SK-N-MC (cell line): Measurements from ENCODE around the gene VWA7.
"Not testable (repeated sequence)": the region's sequence is repeated elsewhere in the genome, so short reads cannot be mapped to it uniquely, and the experiment has no call there.

ENCODE experiments used
- DNase-seq: peaks from one replicate; pipeline ENCODE4 v3.0.0-alpha.2; 2011; ENCODE audit warnings: low read depth, low spot score
- H3K27ac ChIP-seq: fragments of 200-600 bp; sonication (generic); 2 replicates; pipeline ENCODE4 v1.5.1; 2016; ENCODE audit warnings: mixed run types
- H3K36me3 ChIP-seq: fragments of 200-600 bp; sonication (generic); 2 replicates; pipeline ENCODE4 v1.6.1; 2017; ENCODE audit warnings: antibody characterized with exemption, low read length, mixed read lengths; ENCODE audit not compliant: insufficient read depth
- H3K4me3 ChIP-seq: fragments of 200-600 bp; sonication (generic); 2 replicates; pipeline ENCODE4 v1.5.1; 2016
- H3K9ac ChIP-seq: fragments of 200-600 bp; sonication (generic); 2 replicates; pipeline ENCODE4 v1.8.0; 2017; ENCODE audit warnings: mixed run types, mixed read lengths; ENCODE audit not compliant: insufficient read length
- H3K9me3 ChIP-seq: fragments of 200-600 bp; sonication (generic); 2 replicates; pipeline ENCODE4 v1.6.1; 2017; ENCODE audit warnings: low read depth, mild to moderate bottlenecking, antibody characterized with exemption, low read length, moderate library complexity, mixed read lengths
- EZH2 ChIP-seq: fragments of 200-600 bp; sonication (generic); IDR thresholded peaks from one replicate; pipeline ENCODE4 v1.6.1; 2017; ENCODE audit warnings: antibody characterized with exemption
- FOXP2 ChIP-seq: optimal IDR thresholded peaks from 2 replicates; pipeline ENCODE3; 2011; ENCODE audit warnings: mild to moderate bottlenecking, moderate library complexity; ENCODE audit not compliant: insufficient read depth; ENCODE audit errors: extremely low read length, control extremely low read depth
- POLR2AphosphoS5 ChIP-seq: IDR thresholded peaks from 2 replicates; pipeline ENCODE4 v1.6.1; 2012; ENCODE audit warnings: mild to moderate bottlenecking, low read depth, low read length, borderline replicate concordance

VWA7 gene, protein sequence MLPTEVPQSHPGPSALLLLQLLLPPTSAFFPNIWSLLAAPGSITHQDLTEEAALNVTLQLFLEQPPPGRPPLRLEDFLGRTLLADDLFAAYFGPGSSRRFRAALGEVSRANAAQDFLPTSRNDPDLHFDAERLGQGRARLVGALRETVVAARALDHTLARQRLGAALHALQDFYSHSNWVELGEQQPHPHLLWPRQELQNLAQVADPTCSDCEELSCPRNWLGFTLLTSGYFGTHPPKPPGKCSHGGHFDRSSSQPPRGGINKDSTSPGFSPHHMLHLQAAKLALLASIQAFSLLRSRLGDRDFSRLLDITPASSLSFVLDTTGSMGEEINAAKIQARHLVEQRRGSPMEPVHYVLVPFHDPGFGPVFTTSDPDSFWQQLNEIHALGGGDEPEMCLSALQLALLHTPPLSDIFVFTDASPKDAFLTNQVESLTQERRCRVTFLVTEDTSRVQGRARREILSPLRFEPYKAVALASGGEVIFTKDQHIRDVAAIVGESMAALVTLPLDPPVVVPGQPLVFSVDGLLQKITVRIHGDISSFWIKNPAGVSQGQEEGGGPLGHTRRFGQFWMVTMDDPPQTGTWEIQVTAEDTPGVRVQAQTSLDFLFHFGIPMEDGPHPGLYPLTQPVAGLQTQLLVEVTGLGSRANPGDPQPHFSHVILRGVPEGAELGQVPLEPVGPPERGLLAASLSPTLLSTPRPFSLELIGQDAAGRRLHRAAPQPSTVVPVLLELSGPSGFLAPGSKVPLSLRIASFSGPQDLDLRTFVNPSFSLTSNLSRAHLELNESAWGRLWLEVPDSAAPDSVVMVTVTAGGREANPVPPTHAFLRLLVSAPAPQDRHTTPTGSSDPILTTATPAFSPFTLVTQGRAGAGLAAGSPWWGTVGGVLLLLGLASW

DNA sequence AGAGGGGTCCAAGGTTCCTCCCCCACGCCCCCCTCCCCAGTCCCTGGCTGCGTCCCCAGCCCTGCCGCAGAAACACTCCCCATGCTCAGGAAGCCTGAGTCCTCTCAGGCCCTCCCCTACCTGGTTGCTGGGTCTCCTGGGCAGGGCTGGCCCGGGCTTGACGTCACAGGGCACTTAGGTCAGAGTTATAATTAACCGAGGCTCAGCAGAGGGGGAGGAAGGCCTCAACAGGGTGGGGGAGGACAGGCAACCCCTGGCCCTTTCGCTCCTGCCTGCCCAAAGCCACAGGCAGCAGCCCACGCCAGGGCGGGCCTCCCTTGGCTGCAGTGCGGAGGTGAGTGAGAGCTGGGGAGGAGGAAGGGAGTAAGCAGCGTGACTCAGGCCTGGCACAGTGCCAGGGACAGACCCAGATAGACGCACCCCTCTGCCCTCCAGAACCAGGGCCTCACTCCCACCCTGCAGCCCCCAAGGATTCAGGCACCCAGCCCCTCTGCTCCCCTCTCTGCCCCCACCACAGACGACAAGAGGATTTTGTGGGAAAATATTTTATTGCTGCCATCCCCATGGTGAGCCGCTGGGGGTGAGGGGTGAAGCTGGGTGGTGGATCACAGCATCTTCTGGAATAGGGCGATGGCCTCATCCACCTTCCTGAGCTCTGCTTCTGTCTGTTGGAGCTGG is at the start of gene VWA7:
TSS of gene VWA7 (minus strand) at position 340 of the 678 bp plus-strand sequence. CDS start 549 bp downstream, outside the sequence.
- Histone ChIP-seq H3K4me3 (no peak within 1 kb of the TSS), H3K9ac (no peak within 1 kb of the TSS), H3K36me3 (peaks cover 44% of the 10 kb centered on the region), H3K9me3 (no peaks in the 10 kb centered on the region), H3K27ac (peak within 1 kb of the TSS; percentile 46)
- TF ChIP-seq EZH2 (no peak), FOXP2 (no peak), POLR2AphosphoS5 (peak; percentile 39)
- no peak for DNase-seq

DNA sequence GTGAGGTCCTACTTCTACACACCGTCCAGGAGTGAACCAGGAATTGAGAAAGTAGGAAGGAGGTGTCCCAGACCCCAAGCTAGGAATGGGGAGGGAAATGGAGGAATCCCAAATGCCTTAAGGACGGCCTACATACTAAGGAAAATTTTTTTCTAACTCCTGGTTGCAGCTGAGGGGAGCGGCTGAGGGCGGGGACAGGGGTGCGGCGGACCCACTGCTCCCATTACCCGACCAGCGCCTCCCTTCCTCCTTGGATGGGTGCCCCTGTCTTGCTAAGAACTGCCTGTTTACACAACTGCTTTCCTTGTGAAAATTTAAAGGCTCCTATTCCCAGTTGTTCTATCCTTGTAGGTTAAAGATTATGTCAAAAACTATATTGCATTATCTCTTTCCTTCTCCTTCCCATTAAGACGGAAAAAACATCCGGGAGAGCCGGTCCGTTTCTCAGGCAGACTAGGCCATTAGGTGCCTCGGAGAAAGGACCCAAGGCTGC is 49.7 kb upstream of the VWA7 start:
- DNase-seq, result no peak
- Histone ChIP-seq H3K9ac (peak overlapping the region; percentile 87), H3K27ac (peak overlapping the region; percentile 98), H3K9me3 (no peaks in the 10 kb centered on the region), H3K4me3 (peak overlapping the region; percentile 88), H3K36me3 (no peaks in the 10 kb centered on the region)
- TF ChIP-seq FOXP2 (no peak), POLR2AphosphoS5 (no peak)

DNA sequence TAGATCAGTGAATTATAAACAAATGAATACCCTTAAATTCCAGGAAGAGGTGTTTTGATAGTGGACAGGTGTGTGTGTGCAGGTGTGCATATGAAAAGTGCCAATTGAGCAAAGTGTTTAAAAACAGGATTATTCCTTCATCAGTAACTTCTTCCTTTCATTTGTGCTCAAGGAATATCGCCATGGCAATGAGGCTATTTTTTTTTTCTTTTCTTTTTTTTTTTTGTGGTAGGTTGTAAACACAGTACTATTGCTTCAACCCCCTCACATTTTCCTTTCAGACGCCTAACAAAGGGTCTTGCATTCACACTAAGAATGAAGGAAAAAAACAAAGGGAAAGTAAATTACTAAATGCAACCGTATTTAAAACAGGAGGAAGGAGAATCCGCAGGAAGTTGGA is 48.4 kb upstream of the VWA7 start:
- H3K4me3 ChIP-seq, result no peak overlapping the region
- H3K9ac ChIP-seq, result no peak overlapping the region
- no peaks in the 10 kb centered on the region for H3K9me3 ChIP-seq
- no peaks in the 10 kb centered on the region for H3K36me3 ChIP-seq
- DNase-seq, result no peak
- no peak overlapping the region for H3K27ac ChIP-seq
- no peak for TF ChIP-seq FOXP2
- no peak for TF ChIP-seq POLR2AphosphoS5
- no peak for TF ChIP-seq EZH2

DNA sequence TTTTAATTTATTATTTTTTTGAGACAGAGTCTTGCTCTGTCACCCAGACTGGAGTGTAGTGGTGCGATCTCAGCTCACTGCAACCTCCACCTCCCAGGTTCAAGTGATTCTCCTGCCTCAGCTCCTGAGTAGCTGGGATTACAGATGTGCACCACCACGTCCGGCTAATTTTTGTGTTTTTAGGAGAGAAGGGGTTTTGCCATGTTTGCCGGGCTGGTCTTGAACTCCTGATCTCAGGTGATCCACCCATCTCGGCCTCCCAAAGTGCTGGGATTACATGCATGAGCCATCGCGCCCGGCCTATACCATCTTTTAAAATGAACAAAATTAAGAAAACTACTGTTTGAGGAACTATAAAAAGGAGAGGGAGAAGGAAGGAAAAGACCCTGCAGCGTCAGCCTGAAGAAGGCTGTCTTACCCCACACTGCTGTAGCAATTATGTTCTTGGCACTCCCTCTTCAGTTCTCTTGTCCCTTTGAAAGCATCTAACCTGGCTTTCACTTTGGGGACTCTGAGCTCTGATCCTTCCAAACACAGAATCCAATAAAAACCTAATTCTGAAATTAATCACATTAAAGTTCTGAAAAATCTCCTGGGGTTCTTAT is 46.6 kb upstream of the VWA7 start:
- H3K4me3 ChIP-seq, H3K9me3 ChIP-seq, DNase-seq, H3K9ac ChIP-seq, H3K36me3 ChIP-seq: not testable (repeated sequence)
- peak overlapping the region; percentile 19; the same call in 1 of the 2 replicates for H3K27ac ChIP-seq

DNA sequence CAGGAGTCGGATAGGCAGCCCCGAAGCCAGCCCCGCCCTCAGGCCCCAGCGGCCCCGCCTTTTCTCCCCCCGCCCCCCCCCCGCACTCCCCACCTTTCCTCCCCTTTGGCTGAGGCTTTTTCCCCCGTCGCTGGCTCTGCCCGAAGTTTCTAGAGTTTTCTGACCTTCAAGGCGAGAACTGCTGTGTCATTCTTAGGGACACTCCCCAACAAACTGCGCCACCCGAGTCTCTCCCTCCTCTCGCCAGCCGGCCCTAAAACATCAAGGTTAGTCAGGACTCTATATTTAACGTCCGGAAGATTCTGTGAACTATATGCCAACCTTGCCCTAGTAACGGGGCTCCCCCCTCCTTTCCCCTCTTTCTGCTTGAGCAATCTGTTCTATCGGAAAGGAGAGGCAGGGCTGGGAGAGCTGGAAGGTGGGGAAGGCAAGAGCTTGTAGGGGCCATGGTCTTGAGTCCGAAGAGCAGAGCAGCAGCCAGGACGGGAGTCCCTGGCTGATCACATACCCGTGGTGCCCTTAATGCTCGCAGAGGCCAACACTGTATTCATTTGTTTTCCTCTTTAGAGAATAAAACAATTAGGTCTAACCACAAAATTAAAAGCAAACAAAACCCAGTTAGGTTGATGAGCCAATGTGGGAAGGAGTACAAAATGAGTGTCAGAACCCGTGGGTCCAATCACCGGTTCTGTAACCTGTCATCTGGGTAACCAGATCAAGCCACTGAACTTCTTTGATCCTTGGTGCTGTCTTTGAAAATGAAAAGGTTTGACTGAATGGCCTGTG is 45.1 kb upstream of the VWA7 start:
- peak overlapping the region; percentile 58 for H3K27ac ChIP-seq
- H3K9me3 ChIP-seq, result no peaks in the 10 kb centered on the region
- TF ChIP-seq POLR2AphosphoS5 (no peak; the same call in 1 of the 2 replicates), FOXP2 (no peak), EZH2 (no peak)
- peak overlapping the region; percentile 52 for H3K9ac ChIP-seq
- no peak for DNase-seq
- peak overlapping the region; percentile 54 for H3K4me3 ChIP-seq
- no peaks in the 10 kb centered on the region for H3K36me3 ChIP-seq

DNA sequence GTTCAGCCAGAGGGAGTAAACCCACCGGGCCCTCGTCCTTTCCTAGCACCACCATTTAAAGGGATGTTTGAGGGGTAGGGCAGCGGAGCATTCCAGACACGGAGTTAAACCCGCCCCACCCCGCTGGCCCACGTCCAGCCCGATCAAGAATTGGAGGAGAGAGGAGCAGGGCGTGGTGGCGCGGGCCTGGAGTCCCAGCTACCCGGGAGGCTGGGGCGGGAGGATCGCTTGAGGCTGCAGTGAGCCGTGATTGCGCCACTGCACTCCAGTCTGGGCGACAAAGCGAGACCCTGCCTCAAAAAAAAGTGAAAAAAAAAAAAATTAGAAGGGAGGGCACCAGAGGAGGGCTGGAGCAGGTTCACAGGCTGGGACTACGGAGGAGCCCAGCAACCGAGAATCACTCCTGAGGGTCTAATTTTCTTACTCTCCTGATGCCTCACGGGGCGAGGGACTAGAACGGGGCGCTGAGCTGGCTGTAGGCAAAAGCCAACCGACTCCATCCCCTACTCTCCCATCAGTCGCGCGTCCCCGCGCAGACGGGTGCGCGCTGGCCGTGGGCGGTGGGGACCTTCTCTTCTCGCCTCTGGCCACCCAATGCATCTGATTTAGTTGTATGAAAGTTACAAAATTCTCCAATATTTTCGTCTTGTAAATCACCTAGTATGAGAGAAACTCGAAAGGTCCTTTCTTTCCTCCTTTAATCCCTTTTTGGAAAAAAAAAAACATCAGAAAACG is 44.3 kb upstream of the VWA7 start:
- peak overlapping the region; percentile 9 for H3K9ac ChIP-seq
- TF ChIP-seq EZH2 (no peak), POLR2AphosphoS5 (no peak), FOXP2 (no peak)
- peak overlapping the region; percentile 29; the same call in 1 of the 2 replicates for H3K27ac ChIP-seq
- DNase-seq, result no peak
- peak overlapping the region; percentile 54 for H3K4me3 ChIP-seq
- no peaks in the 10 kb centered on the region for H3K36me3 ChIP-seq
- H3K9me3 ChIP-seq, result no peaks in the 10 kb centered on the region

DNA sequence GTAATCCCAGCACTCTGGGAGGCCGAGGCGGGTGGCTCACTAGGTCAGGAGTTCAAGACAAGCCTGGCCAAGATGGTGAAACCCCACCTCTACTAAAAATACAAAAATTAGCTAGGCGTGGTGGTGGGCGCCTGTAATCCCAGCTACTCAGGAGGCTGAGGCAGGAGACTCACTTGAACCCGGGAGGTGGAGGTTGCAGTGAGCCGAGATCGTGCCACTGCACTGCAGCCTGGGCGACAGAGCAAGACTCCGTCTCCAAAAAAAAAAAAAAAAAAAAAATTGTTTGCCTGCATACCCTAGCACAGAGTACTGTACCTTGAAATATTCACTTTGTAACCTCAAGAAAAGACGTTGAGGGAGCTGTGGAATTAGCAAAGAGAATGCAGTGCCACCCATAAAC is 43.3 kb upstream of the VWA7 start:
- DNase-seq, H3K9ac ChIP-seq, H3K36me3 ChIP-seq, H3K9me3 ChIP-seq, H3K4me3 ChIP-seq: not testable (repeated sequence)
- H3K27ac ChIP-seq, result peak overlapping the region; percentile 29; the same call in 1 of the 2 replicates
